ENCODE measurements around the gene SORBS1.

SORBS1 gene

GRCh38 chr10:95561177-95561863, at the start of gene SORBS1:
TSS of gene SORBS1 (minus strand) at chr10:95561371. CDS start at chr10:95441135, 120,236 bp downstream.
- peak; percentile 58 to 71 for DNase-seq (ENCODE audit: extremely low read depth in 1 of 2, low read depth in 1 of 2)

DNA sequence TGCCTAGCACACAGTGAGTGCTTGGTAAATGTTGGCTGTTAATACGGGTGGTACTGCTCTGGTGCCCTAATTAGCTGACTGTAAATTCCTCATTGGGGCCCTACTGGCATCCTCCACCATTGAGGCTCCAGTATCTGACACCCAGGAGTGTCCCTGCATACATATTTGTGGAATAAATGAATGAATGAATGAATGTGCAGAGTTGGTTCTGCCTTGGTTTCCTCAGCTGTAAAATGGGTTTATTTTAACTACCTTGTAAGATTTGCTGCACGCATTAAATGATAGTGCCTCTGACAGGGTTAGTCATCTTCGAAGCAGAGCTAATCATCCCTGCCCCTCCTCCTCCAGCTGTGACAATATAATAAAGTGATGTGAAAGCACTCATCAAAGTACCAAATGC, 49.6 kb upstream of the SORBS1 start:
- DNase-seq (ENCODE audit: extremely low read depth in 1 of 2, low read depth in 1 of 2), result no peak

DNA sequence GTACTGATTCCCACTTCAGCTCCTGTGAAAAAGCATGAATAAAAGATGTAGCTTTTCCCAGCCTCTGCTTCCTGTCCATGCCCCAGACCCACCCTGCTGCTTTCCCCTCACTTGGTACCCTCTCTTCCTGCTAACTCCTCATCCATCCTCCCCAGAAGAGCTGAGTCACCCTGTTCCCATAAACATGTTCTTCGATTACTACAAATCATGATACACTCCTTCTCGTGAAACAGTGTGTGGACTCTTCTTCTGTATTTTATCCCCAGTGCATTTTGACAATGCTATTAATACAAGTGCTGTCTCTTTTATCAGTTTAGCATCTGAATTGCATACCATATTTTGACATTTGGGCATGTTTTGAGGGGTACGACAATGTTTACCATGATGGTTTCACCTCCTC, 45.8 kb upstream of the SORBS1 start:
- no peak for DNase-seq (ENCODE audit: extremely low read depth in 1 of 2, low read depth in 1 of 2)

DNA sequence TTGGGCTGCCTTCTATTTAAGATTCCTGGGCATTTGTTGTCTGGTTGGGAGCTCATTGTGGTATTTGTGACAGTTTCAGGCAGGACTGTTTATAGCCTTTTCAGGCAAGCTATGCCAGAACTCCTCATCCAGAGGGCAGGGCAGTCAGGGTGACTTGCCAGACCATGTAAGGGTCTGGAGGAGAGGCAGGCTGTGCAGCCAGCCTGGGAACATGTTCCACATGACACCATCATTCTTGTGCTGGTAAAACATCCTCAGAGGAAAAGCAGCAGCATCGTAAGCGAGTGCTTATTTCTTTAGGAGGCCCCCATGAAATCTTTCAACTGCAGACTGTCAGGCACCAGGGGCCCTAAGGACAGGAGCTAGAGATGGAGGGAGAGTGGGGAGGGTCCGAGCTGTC, 44.0 kb upstream of the SORBS1 start:
- DNase-seq (ENCODE audit: extremely low read depth in 1 of 2, low read depth in 1 of 2), result no peak

DNA sequence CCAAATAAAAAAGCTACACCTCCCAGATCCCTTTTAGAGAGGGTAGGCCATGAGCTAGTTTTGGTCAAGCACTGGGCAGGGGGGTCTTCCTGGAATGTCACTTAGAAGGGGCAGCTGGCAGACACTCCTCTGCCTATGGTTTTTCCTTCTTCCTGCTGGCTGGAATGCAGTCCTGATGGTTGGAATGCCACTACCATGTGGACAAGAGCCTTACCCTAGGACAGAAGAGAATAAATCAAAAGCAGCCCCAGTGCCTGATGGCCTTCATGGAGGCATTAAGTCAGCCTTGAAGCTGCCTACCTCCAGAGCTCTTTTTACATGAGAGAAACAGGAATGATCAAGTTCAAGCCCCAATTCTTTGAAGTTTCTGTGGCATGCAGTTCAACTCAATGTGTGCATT, 43.5 kb upstream of the SORBS1 start:
- no peak for DNase-seq (ENCODE audit: extremely low read depth in 1 of 2, low read depth in 1 of 2)

DNA sequence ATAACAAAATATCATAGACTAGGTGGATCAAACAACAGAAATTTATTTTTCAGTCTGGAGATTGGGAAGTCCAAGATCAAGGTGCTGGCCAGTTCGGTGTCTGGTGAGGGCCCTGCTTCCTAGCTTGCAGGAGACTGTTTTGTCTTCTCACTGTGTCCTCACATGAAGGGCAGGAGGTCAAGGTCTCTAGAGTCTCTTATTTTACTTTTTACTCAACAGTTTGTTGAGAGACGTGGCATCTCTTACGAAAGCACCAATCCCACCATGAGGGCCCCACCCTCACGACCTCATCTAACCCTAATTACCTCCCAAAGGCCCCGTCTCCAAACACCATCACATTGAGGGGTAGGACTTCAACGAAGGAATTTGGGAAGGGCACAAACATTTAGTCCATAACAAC, 41.2 kb upstream of the SORBS1 start:
- no peak for DNase-seq (ENCODE audit: extremely low read depth in 1 of 2, low read depth in 1 of 2)

DNA sequence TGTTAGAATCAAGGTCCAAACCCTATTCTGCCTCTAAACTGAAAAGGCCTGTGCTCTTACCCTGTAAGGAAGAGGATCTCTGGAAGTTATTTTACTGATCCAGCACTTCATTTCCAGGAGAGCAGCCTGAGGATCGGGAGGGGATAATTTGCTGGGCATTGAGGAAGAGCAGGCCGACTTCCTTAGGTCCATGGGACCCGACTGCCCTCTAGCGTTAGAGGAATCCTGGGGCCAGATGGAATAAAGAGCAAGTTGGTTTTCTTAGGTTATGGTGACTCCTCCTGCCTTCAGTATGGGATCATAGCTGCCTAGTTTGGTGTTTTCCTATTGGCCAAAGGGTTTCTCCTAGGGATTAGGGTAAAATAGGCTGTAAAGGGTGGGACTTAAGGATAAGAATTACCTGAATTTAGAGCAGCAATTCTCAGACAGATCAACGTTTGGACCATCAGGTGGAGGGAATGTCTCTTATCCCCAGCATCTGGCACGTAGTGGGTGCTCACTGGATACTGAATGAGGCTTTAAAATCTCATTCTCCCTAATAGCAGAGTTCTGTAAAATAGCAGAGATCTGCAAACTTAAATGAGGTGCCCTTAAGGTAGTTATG, 40.0 kb upstream of the SORBS1 start:
- DNase-seq (ENCODE audit: extremely low read depth in 1 of 2, low read depth in 1 of 2), result peak; percentile 1 to 17

DNA sequence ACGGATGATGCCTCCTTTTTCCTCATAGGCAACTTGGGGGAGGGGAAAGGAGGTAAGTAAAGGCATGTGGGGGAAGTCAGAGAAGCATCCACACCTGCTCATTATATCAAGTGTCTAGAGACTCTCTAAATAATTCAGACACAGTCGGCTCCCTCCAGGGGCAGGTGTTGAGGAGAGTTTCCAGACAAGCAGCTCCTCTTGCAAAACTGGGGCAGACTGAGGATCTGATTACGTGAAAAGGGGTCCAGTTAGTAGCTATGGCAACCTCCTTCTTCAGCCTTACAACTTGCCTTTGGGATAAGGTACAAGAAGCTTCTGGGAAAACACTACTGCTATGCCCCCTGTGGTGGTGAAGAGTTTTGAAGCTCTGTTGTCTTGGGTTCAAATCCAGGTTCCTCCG, 39.0 kb upstream of the SORBS1 start:
- no peak for DNase-seq (ENCODE audit: extremely low read depth in 1 of 2, low read depth in 1 of 2)

DNA sequence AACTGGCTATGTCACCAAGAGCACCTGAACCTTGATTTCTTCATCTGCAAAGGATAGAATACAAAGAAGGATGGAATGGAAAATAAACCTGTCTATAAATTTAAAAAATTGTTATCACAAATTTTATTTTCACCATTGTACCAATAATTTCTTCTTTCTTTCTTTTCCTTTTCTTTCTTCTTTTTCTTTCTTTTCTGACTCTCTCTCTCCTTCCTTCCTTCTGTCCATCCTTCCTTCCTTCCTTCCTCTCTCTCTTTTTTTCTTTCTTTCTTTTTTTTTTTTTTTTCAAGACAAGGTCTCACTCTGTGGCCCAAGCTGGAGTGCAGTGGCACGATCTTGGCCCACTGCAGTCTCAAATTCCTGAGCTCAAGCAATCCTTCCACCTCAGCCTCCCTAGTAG, 36.6 kb upstream of the SORBS1 start:
- DNase-seq (ENCODE audit: extremely low read depth in 1 of 2, low read depth in 1 of 2), result no peak

GRCh38 chr10:95588025-95588424, 26.9 kb upstream of the SORBS1 start:
- no peak for DNase-seq (ENCODE audit: extremely low read depth in 1 of 2, low read depth in 1 of 2)

DNA sequence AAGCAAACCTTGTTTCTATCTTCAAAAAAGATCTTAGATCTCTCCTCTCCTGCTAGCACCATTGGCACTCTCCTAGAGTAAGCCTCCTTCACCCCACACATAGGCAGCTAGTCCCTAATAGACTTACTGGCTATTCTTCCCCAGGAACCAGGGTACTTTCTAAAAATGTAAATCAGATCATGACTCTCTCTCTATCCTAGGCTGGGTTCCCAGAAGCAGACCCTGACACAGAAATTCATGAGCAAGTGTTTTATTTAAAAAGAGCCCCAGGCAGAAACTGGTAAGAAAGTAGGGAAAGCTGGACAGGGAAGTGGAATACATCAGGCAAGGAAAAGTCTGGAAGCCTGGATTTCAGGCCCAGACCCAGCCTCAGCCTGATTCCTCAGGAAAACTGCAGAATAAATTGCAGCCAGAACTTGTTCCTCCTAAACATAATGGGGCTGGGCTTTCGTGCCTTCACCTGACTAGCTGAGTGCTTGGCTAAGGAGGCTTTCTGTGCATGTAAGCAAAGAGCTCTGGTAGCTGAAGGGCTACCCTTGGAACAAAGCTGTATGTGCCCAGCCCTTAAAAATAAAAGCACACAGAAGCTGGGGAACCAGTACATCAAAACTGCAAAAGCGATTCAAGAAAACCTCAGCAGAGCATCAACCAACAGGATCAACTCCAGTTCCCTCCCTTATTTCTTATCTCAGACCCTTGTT, 18.8 kb upstream of the SORBS1 start:
- no peak for DNase-seq (ENCODE audit: extremely low read depth in 1 of 2, low read depth in 1 of 2)

DNA sequence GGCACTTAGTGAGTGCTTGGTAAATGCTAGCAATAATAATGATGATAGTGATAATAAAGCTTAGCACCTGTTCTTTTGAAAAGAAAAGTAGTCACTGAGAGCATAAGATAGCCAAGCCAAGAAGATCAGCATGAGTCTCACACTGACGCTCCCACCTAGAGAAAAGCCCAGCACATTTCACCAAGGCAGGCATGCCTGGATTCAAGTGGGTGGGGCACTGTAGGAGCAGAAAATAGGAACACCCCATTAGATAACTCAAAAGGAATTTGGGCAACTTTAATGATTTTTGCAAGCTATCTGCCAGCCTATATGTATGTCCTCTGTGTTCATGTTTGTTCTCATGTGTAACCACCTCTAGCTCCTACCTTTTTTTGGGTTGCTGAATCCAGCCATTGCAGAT, 18.1 kb upstream of the SORBS1 start:
- no peak for DNase-seq (ENCODE audit: extremely low read depth in 1 of 2, low read depth in 1 of 2)

DNA sequence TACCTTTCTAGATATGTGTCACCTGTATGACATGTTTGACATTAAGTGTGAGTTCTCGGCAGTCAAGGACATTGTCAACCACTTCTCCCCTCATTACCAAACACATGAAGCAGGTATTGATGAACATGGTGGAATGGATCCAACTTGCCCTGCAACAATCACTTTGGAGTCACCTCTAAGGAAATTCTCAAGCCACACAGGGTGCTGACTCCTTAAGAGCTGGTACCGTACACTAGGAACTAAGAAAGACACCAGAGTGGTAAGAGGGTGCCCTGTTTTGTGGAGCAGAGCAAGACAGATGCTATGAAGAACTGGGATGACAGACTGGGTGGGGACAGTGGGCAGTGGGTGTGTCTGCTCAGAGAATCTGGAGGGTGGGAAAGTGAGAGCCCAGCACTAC, 17.4 kb upstream of the SORBS1 start:
- no peak for DNase-seq (ENCODE audit: extremely low read depth in 1 of 2, low read depth in 1 of 2)

DNA sequence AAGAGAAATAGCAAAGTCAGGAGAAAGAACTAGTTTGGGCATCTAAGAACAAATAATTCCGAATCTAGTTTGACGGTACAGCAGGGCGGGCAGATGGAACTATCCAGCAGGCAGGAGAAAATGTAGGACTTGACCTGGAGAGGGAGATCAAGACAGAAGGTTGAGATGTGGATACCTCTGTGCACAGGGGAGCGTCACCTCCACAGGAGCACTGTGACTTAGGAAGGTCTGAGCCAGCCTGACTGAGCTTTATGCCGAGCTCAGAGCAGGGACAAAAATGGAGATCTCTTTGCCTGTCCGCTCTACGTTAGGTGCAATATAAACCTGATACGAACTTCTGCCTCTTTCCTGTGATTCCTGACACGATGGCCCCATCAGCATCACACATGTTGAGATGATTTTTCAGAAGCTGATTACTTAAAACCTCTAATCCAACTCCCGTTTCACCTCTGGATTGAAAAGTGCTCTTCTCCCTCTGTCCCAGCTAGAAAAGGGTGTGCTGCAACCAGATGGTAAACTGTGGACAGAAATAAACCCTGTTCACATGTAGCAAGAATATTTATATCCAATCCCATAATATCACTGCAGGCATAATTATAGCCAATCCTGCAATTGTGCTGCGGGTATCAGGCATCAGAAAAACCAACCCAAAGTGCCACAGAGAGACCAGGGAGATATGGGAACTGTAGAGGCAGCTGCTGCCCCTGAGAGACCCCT, 13.6 kb upstream of the SORBS1 start:
- no peak for DNase-seq (ENCODE audit: extremely low read depth in 1 of 2, low read depth in 1 of 2)

GRCh38 chr10:95573964-95574604, 12.9 kb upstream of the SORBS1 start:
- DNase-seq (ENCODE audit: extremely low read depth in 1 of 2, low read depth in 1 of 2), result no peak

GRCh38 chr10:95573527-95573926, 12.4 kb upstream of the SORBS1 start:
- DNase-seq (ENCODE audit: extremely low read depth in 1 of 2, low read depth in 1 of 2), result no peak

DNA sequence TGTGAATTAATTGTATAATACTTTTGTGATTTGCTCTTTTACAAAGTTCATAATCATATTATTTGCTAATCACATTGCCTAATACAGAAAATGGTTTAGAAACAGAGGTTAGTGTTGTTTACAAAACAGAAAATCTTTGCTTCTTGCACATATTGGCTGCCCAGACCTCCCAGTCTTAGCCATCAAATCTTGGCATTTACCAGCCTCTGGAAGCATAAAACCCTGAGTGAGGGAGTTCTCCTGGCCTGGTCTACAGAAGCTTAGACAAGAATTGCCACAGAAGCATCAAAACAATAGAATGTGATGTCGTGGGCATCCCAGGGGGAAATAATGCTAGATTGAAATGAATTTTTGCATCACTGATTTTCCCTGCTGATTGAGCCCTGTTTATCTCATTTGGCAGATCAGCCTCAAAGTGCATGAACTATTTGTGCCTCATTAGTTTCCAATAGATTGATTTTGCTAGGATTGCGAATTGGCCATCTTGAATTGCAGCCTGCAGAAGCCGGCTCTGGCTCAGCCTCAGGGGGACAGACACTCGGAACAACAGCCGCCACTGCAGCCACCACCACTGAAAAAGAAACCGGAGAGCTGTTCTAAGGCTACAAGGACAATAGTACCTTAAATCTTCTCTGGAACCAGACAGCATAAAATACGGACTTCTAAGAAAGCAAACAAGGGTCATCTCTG, 11.1 kb upstream of the SORBS1 start:
- no peak for DNase-seq (ENCODE audit: extremely low read depth in 1 of 2, low read depth in 1 of 2)

- DNase-seq (ENCODE audit: extremely low read depth in 1 of 2, low read depth in 1 of 2), result no peak
These were observed 10.2 kb upstream of the SORBS1 start for GRCh38 chr10:95571390-95571789.

GRCh38 chr10:95569368-95569767, 8.2 kb upstream of the SORBS1 start:
- no peak for DNase-seq (ENCODE audit: extremely low read depth in 1 of 2, low read depth in 1 of 2)

GRCh38 chr10:95567903-95568630, 6.9 kb upstream of the SORBS1 start:
- no peak for DNase-seq (ENCODE audit: extremely low read depth in 1 of 2, low read depth in 1 of 2)

Data from activated CD8-positive, alpha-beta memory T cell treated with anti-CD3 and anti-CD28 coated beads for 1 hour (primary cell).